Gastrocnemius medialis (tissue), 4 donors: ENCODE measurements around the gene PPP1R16B.

Experiments used
- POLR2A ChIP-seq, 2 donors: fragments of 450-650 bp; IDR thresholded peaks; one replicate each; pipeline ENCODE4 v1.6.1; 2017; ENCODE audit warnings: antibody characterized with exemption in 2 of 2, mild to moderate bottlenecking in 2 of 2, moderate library complexity in 2 of 2
- TF ChIP-seq, protein P1 (sequence below), 5 experiments: fragments of 450-650 bp in 3 of 5; fragments of 200-600 bp in 2 of 5; sonication (generic) in 2 of 5; IDR thresholded peaks in 4 of 5; conservative IDR thresholded peaks in 1 of 5; 1 replicate in 4 of 5; 2 replicates in 1 of 5; pipeline ENCODE4 v1.5.1; 2016 to 2019; ENCODE audit warnings: antibody characterized with exemption in 5 of 5, mild to moderate bottlenecking in 3 of 5, moderate library complexity in 3 of 5

DNA sequence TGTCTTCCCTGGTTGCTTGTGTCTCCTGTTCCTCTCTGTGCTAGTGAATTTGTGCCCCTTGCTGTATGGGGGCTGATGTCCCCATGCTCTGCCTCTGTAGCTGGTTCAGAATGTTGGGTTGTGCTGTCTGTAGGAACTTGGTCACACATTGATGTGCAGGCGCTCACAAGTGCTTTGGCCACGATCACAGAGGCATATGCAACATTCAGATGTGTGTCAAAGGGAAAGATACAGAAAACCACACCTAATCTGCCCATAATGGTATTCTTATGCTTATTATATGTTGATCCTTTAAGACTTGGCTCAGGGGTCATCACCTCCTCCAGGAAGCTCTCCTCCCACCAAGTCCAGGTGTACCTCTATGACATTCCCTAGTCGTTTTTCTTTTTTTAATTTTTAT is 139.5 kb downstream of the PPP1R16B start:
- TF ChIP-seq, protein P1, sequence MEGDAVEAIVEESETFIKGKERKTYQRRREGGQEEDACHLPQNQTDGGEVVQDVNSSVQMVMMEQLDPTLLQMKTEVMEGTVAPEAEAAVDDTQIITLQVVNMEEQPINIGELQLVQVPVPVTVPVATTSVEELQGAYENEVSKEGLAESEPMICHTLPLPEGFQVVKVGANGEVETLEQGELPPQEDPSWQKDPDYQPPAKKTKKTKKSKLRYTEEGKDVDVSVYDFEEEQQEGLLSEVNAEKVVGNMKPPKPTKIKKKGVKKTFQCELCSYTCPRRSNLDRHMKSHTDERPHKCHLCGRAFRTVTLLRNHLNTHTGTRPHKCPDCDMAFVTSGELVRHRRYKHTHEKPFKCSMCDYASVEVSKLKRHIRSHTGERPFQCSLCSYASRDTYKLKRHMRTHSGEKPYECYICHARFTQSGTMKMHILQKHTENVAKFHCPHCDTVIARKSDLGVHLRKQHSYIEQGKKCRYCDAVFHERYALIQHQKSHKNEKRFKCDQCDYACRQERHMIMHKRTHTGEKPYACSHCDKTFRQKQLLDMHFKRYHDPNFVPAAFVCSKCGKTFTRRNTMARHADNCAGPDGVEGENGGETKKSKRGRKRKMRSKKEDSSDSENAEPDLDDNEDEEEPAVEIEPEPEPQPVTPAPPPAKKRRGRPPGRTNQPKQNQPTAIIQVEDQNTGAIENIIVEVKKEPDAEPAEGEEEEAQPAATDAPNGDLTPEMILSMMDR (IDR thresholded peaks at IDR 0.05 in 4 of 5, conservative IDR thresholded peaks at IDR 0.05 in 1 of 5), result no peak
- TF ChIP-seq POLR2A (IDR thresholded peaks at IDR 0.05), result no peak
